Measurements from ENCODE around the gene EDC3. TPM values are rescaled to one million over a fixed set of nuclear protein-coding genes. Genes with fewer than 3 reads are reported as not detected.

The EDC3 gene
- total RNA-seq, 1 donor from 2014 or later: 31.5 TPM

GRCh38 chr15:74725225-74725774 is 29.5 kb upstream of the EDC3 start, which contains the start of gene CYP1A1:
Gene CYP1A1 (minus strand): TSS chr15:74725528. CDS start chr15:74723097, 2,431 bp downstream.
- no peaks in the 10 kb centered on the region for H3K27me3 ChIP-seq
- peaks cover 6% of the 10 kb centered on the region for H3K4me1 ChIP-seq
- peak within 1 kb of the TSS; percentile 59 for H3K27ac ChIP-seq
- no peak for TF ChIP-seq CTCF (IDR thresholded peaks at IDR 0.05)
- no peaks in the 10 kb centered on the region for H3K36me3 ChIP-seq
- H3K4me3 ChIP-seq: peak within 1 kb of the TSS; percentile 64
- H3K9me3 ChIP-seq: no peaks in the 10 kb centered on the region
- ATAC-seq (peak; percentile 78), DNase-seq (peak; percentile 77)
- intact Hi-C loops (cut with DNase I): no loop called here

GRCh38 chr15:74724570-74725224 is 28.9 kb upstream of the EDC3 start:
- DNase-seq: no peak
- TF ChIP-seq CTCF (IDR thresholded peaks at IDR 0.05): no peak
- ATAC-seq: no peak
- Histone ChIP-seq H3K27me3 (no peaks in the 10 kb centered on the region), H3K4me1 (peaks cover 6% of the 10 kb centered on the region), H3K36me3 (no peaks in the 10 kb centered on the region), H3K9me3 (no peaks in the 10 kb centered on the region), H3K4me3 (no peak overlapping the region), H3K27ac (no peak overlapping the region)
- intact Hi-C loops (cut with DNase I): no loop called here

- Histone ChIP-seq H3K36me3 (no peaks in the 10 kb centered on the region), H3K4me1 (peaks cover 6% of the 10 kb centered on the region), H3K4me3 (no peak overlapping the region), H3K27ac (no peak overlapping the region), H3K27me3 (no peaks in the 10 kb centered on the region), H3K9me3 (no peaks in the 10 kb centered on the region)
- intact Hi-C loops (cut with DNase I): no loop called here
- DNase-seq (no peak), ATAC-seq (peak; percentile 52)
- no peak for TF ChIP-seq CTCF (IDR thresholded peaks at IDR 0.05)
Measured at GRCh38 chr15:74723754-74724334, 28.0 kb upstream of the EDC3 start.

GRCh38 chr15:74723187-74723586 is 27.4 kb upstream of the EDC3 start:
- ATAC-seq (no peak), DNase-seq (no peak)
- Histone ChIP-seq H3K9me3 (no peaks in the 10 kb centered on the region), H3K4me3 (no peak overlapping the region), H3K27ac (no peak overlapping the region), H3K27me3 (no peaks in the 10 kb centered on the region), H3K36me3 (no peaks in the 10 kb centered on the region), H3K4me1 (peaks cover 6% of the 10 kb centered on the region)
- TF ChIP-seq CTCF (IDR thresholded peaks at IDR 0.05): no peak
- intact Hi-C loops (cut with DNase I): no loop called here

- no peaks in the 10 kb centered on the region for H3K36me3 ChIP-seq
- H3K4me1 ChIP-seq: peaks cover 6% of the 10 kb centered on the region
- H3K27ac ChIP-seq: no peak overlapping the region
- H3K4me3 ChIP-seq: no peak overlapping the region
- no peak for TF ChIP-seq CTCF (IDR thresholded peaks at IDR 0.05)
- intact Hi-C loops (cut with DNase I): no loop called here
- ATAC-seq (no peak), DNase-seq (no peak)
- H3K9me3 ChIP-seq: no peaks in the 10 kb centered on the region
- no peaks in the 10 kb centered on the region for H3K27me3 ChIP-seq
Measured at GRCh38 chr15:74722591-74722990, 26.8 kb upstream of the EDC3 start.

Measured in upper lobe of right lung (tissue), 1 donor.